Stimulated activated naive CD8-positive, alpha-beta T cell treated with anti-CD3 and anti-CD28 coated beads, Interleukin-15, Interleukin-2, amounts not matched to agents 100 ng/mL and 50 ng/mL, for 24 hours (primary cell): Measurements from ENCODE around the gene SAMD14.

Source experiments
- H3K27ac Mint-ChIP-seq: one replicate; pipeline ENCODE4 v1.8.0; 2021; ENCODE audit warnings: mild to moderate bottlenecking, mixed read lengths
- H3K27me3 Mint-ChIP-seq: one replicate; pipeline ENCODE4 v1.8.0; 2021; ENCODE audit warnings: mixed read lengths
- H3K36me3 Mint-ChIP-seq: one replicate; pipeline ENCODE4 v1.8.0; 2021; ENCODE audit warnings: low read depth, mixed read lengths
- H3K4me1 Mint-ChIP-seq: one replicate; pipeline ENCODE4 v1.8.0; 2021; ENCODE audit warnings: low read depth, mixed read lengths
- H3K4me3 Mint-ChIP-seq: one replicate; pipeline ENCODE4 v1.8.0; 2021; ENCODE audit warnings: mild to moderate bottlenecking, mixed read lengths
- H3K9me3 Mint-ChIP-seq: one replicate; pipeline ENCODE4 v1.8.0; 2021; ENCODE audit warnings: mixed read lengths

The SAMD14 gene

GRCh38 chr17:50146230-50146926 is 16.4 kb upstream of the SAMD14 start:
- peak overlapping the region; percentile 94 for H3K4me3 Mint-ChIP-seq
- peaks cover 43% of the 10 kb centered on the region for H3K36me3 Mint-ChIP-seq
- peaks cover 66% of the 10 kb centered on the region for H3K4me1 Mint-ChIP-seq
- no peaks in the 10 kb centered on the region for H3K27me3 Mint-ChIP-seq
- H3K9me3 Mint-ChIP-seq: no peaks in the 10 kb centered on the region
- peak overlapping the region; percentile 96 for H3K27ac Mint-ChIP-seq

GRCh38 chr17:50145532-50146229 is 15.7 kb upstream of the SAMD14 start:
- Mint-ChIP-seq H3K36me3 (peaks cover 49% of the 10 kb centered on the region), H3K4me3 (peak overlapping the region; percentile 94)

GRCh38 chr17:50144845-50145531 is 15.0 kb upstream of the SAMD14 start:
- H3K4me3 Mint-ChIP-seq: peak overlapping the region; percentile 94
- H3K4me1 Mint-ChIP-seq: peaks cover 77% of the 10 kb centered on the region
- peak overlapping the region; percentile 62 for H3K27ac Mint-ChIP-seq
- peaks cover 55% of the 10 kb centered on the region for H3K36me3 Mint-ChIP-seq
- H3K27me3 Mint-ChIP-seq: no peaks in the 10 kb centered on the region
- H3K9me3 Mint-ChIP-seq: no peaks in the 10 kb centered on the region

More at GRCh38 chr17:50145532-50146229, 15.7 kb upstream of the SAMD14 start:
- Mint-ChIP-seq H3K9me3 (no peaks in the 10 kb centered on the region), H3K27ac (peak overlapping the region; percentile 59), H3K27me3 (no peaks in the 10 kb centered on the region), H3K4me1 (peaks cover 70% of the 10 kb centered on the region)

- Mint-ChIP-seq H3K4me1 (peaks cover 83% of the 10 kb centered on the region), H3K36me3 (peaks cover 62% of the 10 kb centered on the region), H3K9me3 (no peaks in the 10 kb centered on the region)
These were observed 14.4 kb upstream of the SAMD14 start for GRCh38 chr17:50144355-50144754.

DNA sequence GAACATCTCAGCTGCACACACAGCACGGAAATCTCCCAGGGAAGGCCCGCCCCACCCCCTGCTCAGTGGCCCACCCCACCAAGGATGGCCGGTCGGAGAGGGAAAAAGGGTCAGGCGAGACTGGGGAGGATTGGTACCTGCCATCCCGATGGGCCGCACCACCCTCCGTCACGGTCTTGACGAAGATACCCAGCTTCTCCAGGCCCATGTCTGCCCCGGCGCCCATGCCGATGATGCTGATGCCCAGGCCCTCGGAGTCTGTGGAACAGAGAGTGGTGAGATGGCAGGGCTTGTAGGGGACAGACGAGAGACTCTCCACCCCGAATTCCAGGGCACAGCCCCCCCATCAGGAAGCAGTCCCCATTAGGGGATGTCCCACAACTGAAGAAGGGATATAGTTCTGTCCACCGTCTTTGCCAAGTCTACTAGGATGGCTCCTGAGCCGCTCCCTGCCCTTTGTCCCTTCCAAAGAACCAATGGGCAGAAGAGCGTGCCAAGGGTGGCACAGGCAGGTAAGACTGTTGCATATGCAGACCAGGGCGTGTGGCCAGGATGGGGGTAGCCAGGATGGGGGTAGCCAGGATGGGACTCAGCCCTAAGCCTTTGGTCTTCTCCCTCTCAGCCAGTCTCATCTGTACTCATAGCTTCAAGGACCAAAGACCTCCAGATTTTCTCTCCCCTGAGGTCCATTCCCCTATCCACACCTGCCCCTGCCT is 13.7 kb upstream of the SAMD14 start:
- H3K9me3 Mint-ChIP-seq: no peaks in the 10 kb centered on the region
- peaks cover 69% of the 10 kb centered on the region for H3K36me3 Mint-ChIP-seq
- no peaks in the 10 kb centered on the region for H3K27me3 Mint-ChIP-seq
- no peak overlapping the region for H3K4me3 Mint-ChIP-seq
- H3K27ac Mint-ChIP-seq: no peak overlapping the region
- H3K4me1 Mint-ChIP-seq: peaks cover 83% of the 10 kb centered on the region

More at GRCh38 chr17:50144355-50144754, 14.4 kb upstream of the SAMD14 start:
- H3K27ac Mint-ChIP-seq: peak overlapping the region; percentile 62
- H3K27me3 Mint-ChIP-seq: no peaks in the 10 kb centered on the region
- H3K4me3 Mint-ChIP-seq: no peak overlapping the region

DNA sequence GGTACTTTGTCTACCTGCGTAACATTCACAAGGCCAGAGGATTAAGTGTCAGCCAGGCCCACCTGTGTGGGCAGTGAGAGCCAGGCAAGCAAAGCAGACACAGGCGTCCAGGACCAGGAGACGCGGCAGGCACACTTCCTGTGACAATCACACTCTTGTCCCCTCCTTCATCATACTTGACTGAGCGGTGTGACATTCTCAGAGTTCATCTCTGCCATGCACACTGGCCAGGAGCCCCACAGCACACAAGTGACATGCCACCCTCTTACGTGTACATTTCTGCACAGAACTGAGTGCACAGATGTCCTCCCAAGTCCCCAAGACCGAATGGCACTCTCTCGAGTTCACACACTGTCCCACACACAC is 11.8 kb upstream of the SAMD14 start:
- H3K36me3 Mint-ChIP-seq: peaks cover 77% of the 10 kb centered on the region
- H3K4me3 Mint-ChIP-seq: peak overlapping the region; percentile 39
- H3K9me3 Mint-ChIP-seq: no peaks in the 10 kb centered on the region
- H3K4me1 Mint-ChIP-seq: peaks cover 72% of the 10 kb centered on the region
- H3K27ac Mint-ChIP-seq: peak overlapping the region; percentile 68
- no peaks in the 10 kb centered on the region for H3K27me3 Mint-ChIP-seq

GRCh38 chr17:50141026-50141744 is 11.2 kb upstream of the SAMD14 start:
- Mint-ChIP-seq H3K27ac (peak overlapping the region; percentile 68), H3K4me3 (no peak overlapping the region), H3K27me3 (no peaks in the 10 kb centered on the region), H3K9me3 (no peaks in the 10 kb centered on the region), H3K36me3 (peaks cover 80% of the 10 kb centered on the region), H3K4me1 (peaks cover 66% of the 10 kb centered on the region)

GRCh38 chr17:50139950-50140885 is 10.3 kb upstream of the SAMD14 start:
- Mint-ChIP-seq H3K36me3 (peaks cover 84% of the 10 kb centered on the region), H3K27me3 (no peaks in the 10 kb centered on the region), H3K27ac (no peak overlapping the region), H3K4me3 (peak overlapping the region; percentile 32), H3K9me3 (no peaks in the 10 kb centered on the region), H3K4me1 (peaks cover 56% of the 10 kb centered on the region)

- Mint-ChIP-seq H3K36me3 (peaks cover 77% of the 10 kb centered on the region), H3K27ac (no peak overlapping the region), H3K4me1 (peaks cover 47% of the 10 kb centered on the region), H3K27me3 (no peaks in the 10 kb centered on the region), H3K9me3 (no peaks in the 10 kb centered on the region), H3K4me3 (no peak overlapping the region)
These were observed 9.3 kb upstream of the SAMD14 start for GRCh38 chr17:50139185-50139783.

- peaks cover 66% of the 10 kb centered on the region for H3K36me3 Mint-ChIP-seq
- H3K4me3 Mint-ChIP-seq: no peak overlapping the region
- H3K27me3 Mint-ChIP-seq: no peaks in the 10 kb centered on the region
- peaks cover 32% of the 10 kb centered on the region for H3K4me1 Mint-ChIP-seq
- no peak overlapping the region for H3K27ac Mint-ChIP-seq
- H3K9me3 Mint-ChIP-seq: no peaks in the 10 kb centered on the region
These were observed 7.1 kb upstream of the SAMD14 start for GRCh38 chr17:50137042-50137441.

GRCh38 chr17:50136096-50136687 is 6.2 kb upstream of the SAMD14 start:
- H3K36me3 Mint-ChIP-seq: peaks cover 57% of the 10 kb centered on the region
- H3K4me1 Mint-ChIP-seq: peaks cover 32% of the 10 kb centered on the region
- H3K4me3 Mint-ChIP-seq: no peak overlapping the region
- H3K27ac Mint-ChIP-seq: no peak overlapping the region
- H3K9me3 Mint-ChIP-seq: no peaks in the 10 kb centered on the region
- no peaks in the 10 kb centered on the region for H3K27me3 Mint-ChIP-seq

GRCh38 chr17:50135316-50136095 is 5.5 kb upstream of the SAMD14 start:
- no peak overlapping the region for H3K27ac Mint-ChIP-seq
- H3K27me3 Mint-ChIP-seq: no peaks in the 10 kb centered on the region
- H3K4me1 Mint-ChIP-seq: peaks cover 32% of the 10 kb centered on the region
- H3K4me3 Mint-ChIP-seq: no peak overlapping the region
- peaks cover 51% of the 10 kb centered on the region for H3K36me3 Mint-ChIP-seq
- no peaks in the 10 kb centered on the region for H3K9me3 Mint-ChIP-seq
